Stimulated activated CD4-positive, alpha-beta T cell treated with anti-CD3 and anti-CD28 coated beads, TNF-alpha, amount 100 ng/mL, for 1 hour (primary cell): ENCODE data around the gene ANKRD37.

Experiments
- DNase-seq, 3 donors: peaks; one replicate each; pipeline ENCODE4 v3.0.0-alpha.2; 2020; ENCODE audit warnings: low read depth in 3 of 3, low spot score in 1 of 3

ANKRD37 gene

DNA sequence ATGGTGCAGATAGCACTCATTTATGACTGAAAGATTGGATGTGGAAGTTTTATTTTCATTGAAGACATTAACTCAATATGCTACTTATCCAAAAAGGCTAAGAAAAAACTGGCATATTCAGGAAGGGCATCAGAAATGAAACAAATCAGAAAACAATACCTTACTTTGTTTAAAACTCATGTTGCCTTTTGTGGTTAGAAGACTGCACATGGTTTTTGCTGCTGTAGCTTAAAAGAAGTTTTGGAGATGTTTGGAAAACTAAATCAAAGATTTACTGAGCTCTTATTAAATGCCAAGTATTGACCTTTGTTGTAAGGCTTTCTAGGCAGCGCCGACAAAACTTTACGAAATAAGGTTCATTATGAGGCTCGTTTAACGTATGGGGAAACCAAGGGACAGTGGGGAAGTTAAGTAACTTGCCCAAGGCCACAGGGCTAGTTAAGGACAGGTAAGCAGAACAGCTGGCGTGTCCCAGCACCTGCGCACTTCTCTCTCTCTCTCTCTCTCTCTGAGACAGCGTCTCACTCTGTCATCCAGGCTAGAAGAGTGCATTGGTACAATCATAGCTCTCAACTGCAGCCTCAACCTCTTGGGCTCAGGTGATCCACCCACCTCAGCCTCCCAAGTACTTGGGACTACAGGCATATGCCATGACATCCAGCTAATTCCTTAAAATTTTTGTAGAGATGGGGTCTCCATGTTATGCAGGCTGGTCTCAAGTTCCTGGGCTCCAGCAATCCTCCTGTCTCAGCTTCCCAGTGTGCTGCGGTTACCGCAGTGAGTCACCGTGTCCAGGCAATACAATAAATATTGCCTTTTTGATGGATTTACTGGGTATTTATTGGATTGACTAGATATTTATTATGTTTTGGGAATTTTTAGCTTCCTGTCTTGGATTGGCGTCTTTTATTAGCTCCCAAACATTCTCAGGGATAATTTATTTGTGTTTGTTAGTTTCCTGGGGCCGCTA lies 17.0 kb upstream of the ANKRD37 start:
- no peak for DNase-seq

- no peak for DNase-seq
These were observed 16.3 kb upstream of the ANKRD37 start for GRCh38 chr4:185380320-185380719.

DNA sequence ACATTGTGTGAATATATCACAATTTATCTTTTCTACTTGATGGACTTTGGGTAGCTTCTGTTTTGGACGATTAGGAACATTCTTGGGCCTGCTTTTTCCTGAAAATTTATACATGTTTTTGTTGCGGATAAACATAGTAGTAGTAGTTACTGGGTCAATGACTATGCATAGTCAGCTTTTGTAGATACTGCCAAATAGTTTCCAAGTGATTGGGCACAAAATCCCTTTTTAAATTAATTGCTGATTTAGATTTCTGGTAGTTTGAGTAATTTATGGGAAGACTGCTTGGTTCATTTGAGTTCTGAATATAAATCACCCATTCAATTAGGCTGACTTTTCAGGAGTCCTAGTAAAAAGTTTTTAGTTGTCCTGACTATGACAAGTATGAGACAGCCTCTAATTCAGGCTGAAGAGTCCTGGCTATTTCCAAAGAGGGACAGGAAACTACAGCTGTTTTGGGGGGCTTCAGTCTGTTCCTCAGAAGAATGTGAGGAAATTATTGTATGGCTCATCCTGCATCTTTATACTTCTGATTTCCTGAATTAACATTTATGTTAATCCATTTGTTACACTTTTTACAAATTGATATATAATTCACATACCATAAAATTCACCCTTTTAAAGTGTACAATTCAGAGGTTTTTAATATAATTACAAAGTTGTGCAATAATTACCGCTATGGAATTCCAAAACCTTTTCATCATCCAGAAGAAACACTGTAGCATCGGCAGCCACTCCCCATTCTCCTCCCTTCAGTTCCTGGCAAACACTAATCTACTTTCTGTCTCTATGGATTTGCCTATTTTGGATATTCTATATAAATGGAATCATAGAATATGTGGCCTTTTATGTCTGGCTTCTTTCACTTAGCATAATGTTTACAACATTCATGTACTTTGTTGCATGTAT lies 15.1 kb upstream of the ANKRD37 start:
- DNase-seq: no peak

DNA sequence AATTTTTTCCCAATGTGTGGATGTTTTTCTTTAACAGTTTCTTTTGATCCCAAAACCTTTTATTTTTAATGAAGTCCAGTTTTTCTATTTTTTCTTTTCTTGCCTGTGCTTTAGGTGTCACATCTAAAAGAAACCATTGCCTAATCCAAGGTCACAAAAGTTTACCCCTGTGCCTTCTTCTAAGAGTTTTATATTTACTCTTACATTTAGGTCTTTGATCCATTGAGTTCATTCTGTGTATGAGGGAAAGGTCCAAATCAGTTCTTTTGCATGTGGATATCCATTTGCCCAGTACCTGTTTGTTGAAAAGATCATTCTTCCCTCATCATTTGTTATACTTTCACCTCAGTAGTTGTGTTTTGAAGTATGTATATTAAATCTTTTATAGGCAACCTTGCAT lies 13.9 kb upstream of the ANKRD37 start:
- DNase-seq: no peak

DNA sequence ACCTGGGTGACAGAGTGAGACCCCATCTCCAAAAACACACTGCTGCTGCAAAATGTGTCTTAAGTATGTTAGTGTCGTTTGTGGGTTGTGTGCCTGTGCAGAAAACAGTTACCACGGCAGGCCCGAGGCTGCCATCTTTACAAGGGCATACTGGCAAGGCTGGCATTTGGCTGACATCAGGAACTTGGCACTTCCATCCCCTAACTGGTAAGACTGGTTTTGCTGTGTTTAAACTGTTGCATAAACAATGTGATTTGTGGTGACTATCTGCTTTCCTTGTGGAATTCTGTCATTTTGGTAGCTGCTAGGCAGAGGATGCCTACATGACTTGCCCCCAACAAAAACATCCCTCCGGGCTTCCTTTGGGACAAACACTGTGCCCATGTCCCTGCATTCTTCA lies 13.2 kb upstream of the ANKRD37 start:
- no peak for DNase-seq

GRCh38 chr4:185384061-185384460 lies 12.6 kb upstream of the ANKRD37 start:
- DNase-seq: no peak

GRCh38 chr4:185384930-185385331 lies 11.7 kb upstream of the ANKRD37 start:
- no peak for DNase-seq

DNA sequence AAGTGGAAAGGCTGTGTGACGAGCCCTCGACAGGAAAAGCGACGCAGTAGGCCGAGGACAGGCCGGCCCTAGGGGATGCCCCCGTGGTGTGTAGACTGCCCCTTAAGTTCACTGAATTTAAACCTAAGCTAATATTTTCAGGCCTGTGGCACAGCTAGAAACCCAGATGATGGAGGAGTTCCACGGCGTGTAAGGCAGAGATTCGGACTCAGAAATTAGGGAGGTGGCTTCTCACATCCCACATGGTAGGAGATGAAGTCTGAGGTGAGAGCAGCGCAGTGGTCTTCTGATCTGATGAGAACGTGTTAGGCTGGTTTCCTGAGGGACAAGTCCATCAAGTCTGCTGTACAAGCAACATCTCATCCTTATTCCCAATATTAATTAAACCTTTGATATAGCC lies 8.7 kb upstream of the ANKRD37 start:
- no peak for DNase-seq

DNA sequence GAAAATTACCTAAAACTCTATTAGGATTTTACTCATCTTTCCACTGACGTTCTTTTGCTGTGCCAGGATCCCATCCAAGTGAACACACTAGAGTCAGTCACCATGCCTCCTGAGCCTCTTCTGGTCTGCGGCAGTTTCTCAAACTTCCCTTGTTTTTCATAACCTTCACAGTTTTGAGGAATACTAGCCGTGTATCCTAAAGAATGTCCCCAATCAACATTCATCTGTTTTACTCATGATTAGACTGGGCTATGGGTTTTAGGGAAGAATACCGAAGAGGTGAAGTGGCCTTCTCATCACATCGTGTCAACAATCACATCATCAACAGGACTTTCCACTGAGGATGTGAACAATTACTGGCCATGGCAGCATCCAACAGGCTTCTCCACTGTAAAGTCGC lies 5.7 kb upstream of the ANKRD37 start:
- no peak for DNase-seq

GRCh38 chr4:185392156-185392555 lies 4.5 kb upstream of the ANKRD37 start:
- no peak for DNase-seq

- DNase-seq: no peak
These were observed 1.9 kb upstream of the ANKRD37 start for GRCh38 chr4:185394568-185395237.

DNA sequence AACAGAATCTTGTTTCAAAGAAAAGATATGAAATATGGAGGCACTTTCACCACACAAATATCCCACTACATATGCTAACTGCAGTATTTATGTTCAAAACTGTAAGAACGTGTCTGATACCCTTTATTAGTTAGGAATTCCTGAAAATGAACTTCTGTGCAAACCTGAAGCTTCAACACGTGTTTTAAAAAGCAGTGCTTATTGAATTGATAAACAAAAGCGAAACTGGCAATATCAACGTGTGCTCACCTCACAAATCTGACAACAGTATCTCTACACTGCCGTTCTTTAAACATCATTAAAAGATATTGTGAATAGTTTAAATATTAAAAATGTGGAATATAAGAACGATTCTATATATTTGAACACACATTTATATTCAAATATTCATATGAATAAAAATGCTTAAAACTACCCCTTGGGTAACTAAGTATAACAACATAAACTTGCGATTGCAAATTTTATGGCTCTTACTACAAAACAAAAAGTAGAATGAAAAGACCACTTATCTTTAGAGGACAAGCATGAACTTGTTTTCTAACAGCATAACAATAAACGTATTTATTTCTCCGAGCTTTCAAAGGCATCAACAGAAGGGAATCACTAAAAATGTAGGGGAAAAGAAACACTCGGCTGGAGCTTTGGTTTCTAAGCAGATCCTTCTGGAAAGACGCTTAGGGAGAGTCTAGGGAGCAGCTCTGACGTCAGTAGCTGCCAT lies 1.2 kb upstream of the ANKRD37 start, which contains the start of gene LRP2BP:
Gene LRP2BP, minus strand, starts transcription at position 687 of the 718 bp plus-strand sequence. CDS start 17,738 bp downstream, outside the sequence.
- DNase-seq: no peak

DNA sequence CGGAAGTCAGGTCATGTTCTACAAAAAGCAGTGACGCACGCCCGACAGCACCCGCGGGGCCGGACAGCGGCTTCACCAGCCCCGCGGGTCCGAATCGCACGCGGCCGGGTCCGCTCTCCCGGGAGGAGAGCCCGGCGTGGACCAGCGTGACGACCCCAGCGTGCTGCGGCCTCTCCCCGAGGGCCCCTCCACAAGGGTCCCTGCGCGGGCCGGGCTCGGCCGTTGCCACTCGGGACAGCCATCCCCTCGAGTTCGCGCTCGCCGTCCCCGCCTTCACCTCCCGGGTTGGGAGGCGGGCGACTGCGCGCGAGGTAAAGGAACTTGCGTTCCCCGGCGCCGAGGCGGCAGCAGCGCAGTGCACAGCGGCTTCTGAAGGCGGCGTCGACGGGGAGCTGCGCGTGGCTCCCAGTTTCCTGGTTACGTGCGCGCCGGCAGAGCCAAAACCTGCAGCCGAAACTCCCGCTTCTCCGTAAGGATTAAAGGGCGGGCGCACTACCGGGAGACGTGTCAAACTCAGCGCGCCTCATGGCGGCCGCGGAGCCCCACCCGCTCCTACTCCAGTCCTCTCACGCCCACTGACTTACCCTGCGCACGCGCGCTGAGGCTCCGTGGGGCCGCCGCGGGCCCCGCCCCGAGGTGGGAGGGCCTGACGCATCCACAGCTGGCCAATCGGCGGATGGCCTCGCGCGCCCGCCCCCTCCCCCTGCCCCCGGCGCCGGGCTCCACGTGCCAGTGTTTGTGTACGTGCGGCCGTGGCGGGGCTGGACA lies 501 bp upstream of the ANKRD37 start:
- peak; percentile 89 to 98 (median 95) for DNase-seq

GRCh38 chr4:185398618-185399017 lies 2.0 kb downstream of the ANKRD37 start:
- DNase-seq: no peak

DNA sequence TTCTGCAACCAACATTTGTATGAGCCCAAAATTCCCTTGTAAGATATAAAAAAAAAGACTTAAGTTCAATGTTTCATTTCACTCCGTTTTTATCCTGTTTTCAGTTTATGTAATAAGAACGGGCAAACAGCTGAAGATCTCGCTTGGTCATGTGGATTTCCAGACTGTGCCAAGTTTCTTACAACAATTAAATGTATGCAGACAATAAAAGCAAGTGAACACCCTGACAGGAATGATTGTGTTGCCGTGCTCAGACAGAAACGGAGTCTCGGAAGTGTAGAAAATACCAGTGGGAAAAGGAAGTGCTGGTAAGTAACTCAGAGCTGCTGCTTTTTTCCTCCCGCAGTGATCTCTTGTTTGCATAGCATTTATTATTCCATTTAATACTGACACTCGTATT lies 2.8 kb downstream of the ANKRD37 start:
- no peak for DNase-seq

GRCh38 chr4:185404031-185404430 lies 7.4 kb downstream of the ANKRD37 start:
- DNase-seq: no peak

DNA sequence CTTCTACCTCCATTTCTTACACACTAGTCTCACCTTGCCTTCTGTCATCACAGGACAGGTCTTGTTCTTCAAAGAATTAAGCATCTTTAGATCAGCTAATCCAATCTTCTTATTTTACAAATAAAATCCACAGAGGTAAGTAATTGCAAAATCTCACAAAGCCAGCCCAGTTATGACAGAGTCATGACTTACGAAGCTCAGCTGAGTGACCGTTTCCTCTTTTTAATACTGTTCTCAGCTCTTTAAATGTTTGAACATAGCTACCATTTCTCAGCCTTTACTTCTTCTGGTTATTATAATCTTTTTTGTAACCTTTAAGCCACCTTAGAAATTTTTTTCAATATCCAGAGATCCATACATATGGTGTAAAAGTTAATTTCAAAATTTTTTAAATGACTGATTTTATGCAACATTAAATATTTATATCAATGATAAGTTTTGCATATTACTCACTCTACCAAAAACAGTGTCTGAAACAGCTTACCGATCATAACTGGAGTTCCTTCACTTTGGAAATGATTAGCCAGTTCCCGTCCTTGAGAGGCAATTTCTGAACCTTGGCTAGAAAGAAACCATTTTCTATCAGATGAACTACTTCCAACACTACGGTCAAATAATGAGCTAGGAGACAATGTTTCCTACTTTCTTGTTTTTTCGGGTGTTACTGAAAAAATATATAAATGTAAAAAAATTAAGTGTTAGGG lies 8.8 kb downstream of the ANKRD37 start:
- DNase-seq: no peak

DNA sequence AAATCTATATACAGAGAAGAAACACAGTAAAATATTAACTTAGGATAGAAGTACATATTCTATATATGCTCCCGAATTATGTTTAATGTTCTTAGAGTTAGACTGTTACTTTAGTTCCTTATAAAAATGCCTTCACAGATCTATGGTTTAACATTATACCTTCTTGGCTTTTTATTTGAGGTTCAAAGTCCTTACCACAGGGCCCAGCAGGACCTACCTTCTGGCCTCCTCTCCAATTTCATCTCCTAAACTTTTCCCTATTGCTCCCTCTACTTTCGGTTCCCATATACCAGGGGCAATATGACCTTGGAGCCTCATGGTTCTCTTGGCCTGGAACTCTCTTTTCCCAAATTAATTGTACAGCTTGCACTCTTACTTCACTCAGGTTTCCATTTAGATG lies 11.8 kb downstream of the ANKRD37 start:
- no peak for DNase-seq

DNA sequence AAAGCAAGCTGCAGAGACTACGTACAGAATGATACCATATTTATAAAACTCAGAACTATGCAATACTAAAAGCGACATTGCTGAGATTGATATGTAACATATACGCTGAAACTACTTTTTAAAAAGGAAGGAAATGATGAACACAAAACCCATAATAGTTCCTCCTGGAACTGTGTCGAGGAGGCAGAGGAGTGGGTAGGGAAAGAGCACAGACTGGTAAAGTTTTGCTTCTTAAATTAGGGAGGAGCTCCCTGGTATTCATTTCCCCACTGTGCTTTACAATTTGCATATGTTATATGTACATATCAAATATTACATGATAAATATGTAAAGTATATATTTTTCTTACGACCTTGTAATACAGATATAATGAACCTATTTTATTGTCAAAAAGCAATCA lies 15.2 kb downstream of the ANKRD37 start:
- no peak for DNase-seq
